ENCODE results near the gene TUBB4B. TPM values are rescaled to one million over a fixed set of nuclear protein-coding genes. Genes with fewer than 3 reads are reported as not detected.

Gene TUBB4B
- total and polyA plus RNA-seq, 3 donors from 2014 or later, result 856 to 1,777 (median 940) TPM

- no peak for DNase-seq
- Histone ChIP-seq H3K27me3 (no peaks in the 10 kb centered on the region), H3K9me3 (no peaks in the 10 kb centered on the region), H3K36me3 (ENCODE audit: low read depth, missing control alignments) (no peaks in the 10 kb centered on the region), H3K27ac (peak overlapping the region; percentile 55 to 71), H3K4me1 (peaks cover 55% of the 10 kb centered on the region), H3K4me3 (peak overlapping the region; percentile 64 to 72)
- 16 to 30% methylated on average over 10 to 23 of the region's 23 CpGs for WGBS, 2 donors
- TF ChIP-seq POLR2A (IDR thresholded peaks at IDR 0.05) (no peak), CTCF (IDR thresholded peaks at IDR 0.05) (no peak)
- intact Hi-C loops (cut with DNase I; ENCODE audit: low total_unique reads), result no loop called here
These were observed 39.8 kb upstream of the TUBB4B start for GRCh38 chr9:137201205-137201868.

- no peak for TF ChIP-seq CTCF (IDR thresholded peaks at IDR 0.05)
- TF ChIP-seq POLR2A (IDR thresholded peaks at IDR 0.05), result no peak
- no peak for DNase-seq
- Histone ChIP-seq H3K4me3 (no peak overlapping the region), H3K36me3 (ENCODE audit: low read depth, missing control alignments) (no peaks in the 10 kb centered on the region), H3K27me3 (no peaks in the 10 kb centered on the region), H3K4me1 (peaks cover 53% of the 10 kb centered on the region), H3K27ac (no peak overlapping the region), H3K9me3 (no peaks in the 10 kb centered on the region)
- intact Hi-C loops (cut with DNase I; ENCODE audit: low total_unique reads), result no loop called here
- whole genome bisulfite sequencing, 2 donors, result 68 to 77% methylated on average over 7 to 8 of the region's 8 CpGs
These were observed 38.1 kb upstream of the TUBB4B start for GRCh38 chr9:137202966-137203365.

GRCh38 chr9:137204731-137205125 is 36.4 kb upstream of the TUBB4B start:
- DNase-seq, result no peak
- H3K27me3 ChIP-seq, result no peaks in the 10 kb centered on the region
- no peaks in the 10 kb centered on the region for H3K9me3 ChIP-seq
- H3K4me1 ChIP-seq, result peaks cover 36% of the 10 kb centered on the region
- intact Hi-C loops (cut with DNase I; ENCODE audit: low total_unique reads), result no loop called here
- H3K36me3 ChIP-seq (ENCODE audit: low read depth, missing control alignments), result no peaks in the 10 kb centered on the region
- H3K4me3 ChIP-seq, result peak overlapping the region; percentile 91 to 99
- TF ChIP-seq CTCF (IDR thresholded peaks at IDR 0.05) (no peak), POLR2A (IDR thresholded peaks at IDR 0.05) (no peak)
- 11% methylated on average over 3 to 21 of the region's 21 CpGs for WGBS, 2 donors
- H3K27ac ChIP-seq, result no peak overlapping the region

- Histone ChIP-seq H3K4me3 (peak within 1 kb of the TSS; percentile 91 to 99), H3K36me3 (ENCODE audit: low read depth, missing control alignments) (no peaks in the 10 kb centered on the region), H3K27ac (peak within 1 kb of the TSS; percentile 8 to 61), H3K27me3 (no peaks in the 10 kb centered on the region), H3K4me1 (peaks cover 35% of the 10 kb centered on the region), H3K9me3 (no peaks in the 10 kb centered on the region)
- TF ChIP-seq CTCF (IDR thresholded peaks at IDR 0.05), result no peak
- TF ChIP-seq POLR2A (IDR thresholded peaks at IDR 0.05), result no peak
- intact Hi-C loops (cut with DNase I; ENCODE audit: low total_unique reads), result no loop called here
- peak; percentile 95 for DNase-seq
- 0 to 1% methylated on average over 26 to 63 of the region's 98 CpGs for WGBS, 2 donors
These were observed 35.7 kb upstream of the TUBB4B start, which contains the start of the genes NDOR1 and TMEM203 for GRCh38 chr9:137205126-137206069. Gene NDOR1, plus strand, starts transcription at chr9:137205700. Its CDS starts 78 bp downstream, at chr9:137205778. Gene TMEM203, minus strand, starts transcription at chr9:137205648. Its CDS starts 234 bp downstream, at chr9:137205414.
